ENCODE data around the gene AKAP17A. TPM values are rescaled to one million over a fixed set of nuclear protein-coding genes. Genes with fewer than 3 reads are reported as not detected.
"Not testable (repeated sequence)": the region's sequence is repeated elsewhere in the genome, so short reads cannot be mapped to it uniquely, and the experiment has no call there.

Gene AKAP17A
- total RNA-seq, 1 donor from 2014 or later = 67.4 TPM

DNA sequence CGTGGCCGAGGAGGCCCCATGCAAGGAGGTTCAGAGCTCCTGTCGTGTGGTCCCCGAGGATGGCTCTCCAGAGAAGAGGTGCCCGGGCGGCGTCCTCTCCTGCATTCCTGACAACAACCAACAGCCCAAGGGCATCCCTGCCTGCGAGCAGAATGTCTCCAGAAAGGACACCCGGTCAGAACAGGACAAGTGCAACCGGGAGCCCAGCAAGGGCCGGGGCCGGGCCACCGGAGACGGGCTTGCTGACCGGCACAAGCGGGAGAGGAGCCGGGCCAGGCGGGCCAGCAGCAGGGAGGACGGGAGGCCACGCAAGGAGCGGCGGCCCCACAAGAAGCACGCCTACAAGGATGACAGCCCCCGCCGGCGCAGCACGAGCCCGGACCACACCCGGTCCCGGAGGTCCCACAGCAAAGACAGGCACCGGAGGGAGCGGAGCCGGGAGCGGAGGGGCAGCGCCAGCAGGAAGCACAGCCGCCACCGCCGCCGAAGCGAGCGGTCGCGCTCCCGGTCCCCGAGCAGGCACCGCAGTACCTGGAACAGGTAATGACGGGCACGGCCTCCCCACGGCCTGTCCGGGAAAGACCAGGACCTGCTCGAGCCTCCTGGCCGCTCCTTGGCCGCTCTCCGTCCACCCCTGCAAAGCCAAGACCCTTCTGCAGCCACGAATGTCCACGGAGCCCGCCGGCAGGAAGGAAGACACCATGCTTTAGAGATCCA lies 9.8 kb downstream of the AKAP17A start:
- no peak for DNase-seq (ENCODE audit: low spot score)
- H3K36me3 Mint-ChIP-seq (ENCODE audit: low read depth) = peaks cover 71% of the 10 kb centered on the region
- no peaks in the 10 kb centered on the region for H3K27me3 Mint-ChIP-seq (ENCODE audit: low read depth)
- no peaks in the 10 kb centered on the region for H3K9me3 Mint-ChIP-seq
- H3K4me1 Mint-ChIP-seq (ENCODE audit: low read depth) = peaks cover 3% of the 10 kb centered on the region
- intact Hi-C loops (cut with micrococcal nuclease) = no loop called here
- H3K27ac Mint-ChIP-seq = no peak overlapping the region
- H3K4me3 Mint-ChIP-seq (ENCODE audit: low read depth) = no peak overlapping the region

DNA sequence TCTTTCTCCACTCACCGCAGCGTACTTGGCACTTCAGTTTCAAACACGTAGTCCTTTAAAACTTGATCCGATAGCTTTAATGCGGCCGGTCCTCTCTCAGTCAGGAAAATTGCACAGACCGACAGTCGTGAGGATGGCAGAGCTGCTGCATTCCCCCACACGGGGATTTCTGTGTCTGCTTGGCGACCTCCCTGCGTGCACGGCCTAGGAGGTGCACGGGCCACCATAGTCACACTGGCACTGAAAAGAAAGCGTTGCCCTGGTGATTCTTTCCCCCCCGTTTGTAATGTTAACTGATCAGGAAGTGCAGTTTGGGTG lies 10.3 kb downstream of the AKAP17A start:
- no peak overlapping the region for H3K27ac Mint-ChIP-seq
- DNase-seq (ENCODE audit: low spot score) = no peak
- H3K4me1 Mint-ChIP-seq (ENCODE audit: low read depth) = peaks cover 3% of the 10 kb centered on the region
- intact Hi-C loops (cut with micrococcal nuclease) = no loop called here
- H3K4me3 Mint-ChIP-seq (ENCODE audit: low read depth) = no peak overlapping the region
- no peaks in the 10 kb centered on the region for H3K27me3 Mint-ChIP-seq (ENCODE audit: low read depth)
- H3K9me3 Mint-ChIP-seq = no peaks in the 10 kb centered on the region
- H3K36me3 Mint-ChIP-seq (ENCODE audit: low read depth) = peaks cover 71% of the 10 kb centered on the region

GRCh38 chrX:1602299-1602698 lies 10.9 kb downstream of the AKAP17A start:
- H3K36me3 Mint-ChIP-seq (ENCODE audit: low read depth) = peaks cover 65% of the 10 kb centered on the region
- no peaks in the 10 kb centered on the region for H3K27me3 Mint-ChIP-seq (ENCODE audit: low read depth)
- H3K27ac Mint-ChIP-seq = no peak overlapping the region
- no peaks in the 10 kb centered on the region for H3K4me1 Mint-ChIP-seq (ENCODE audit: low read depth)
- DNase-seq (ENCODE audit: low spot score) = no peak
- H3K9me3 Mint-ChIP-seq = no peaks in the 10 kb centered on the region
- H3K4me3 Mint-ChIP-seq (ENCODE audit: low read depth) = no peak overlapping the region
- intact Hi-C loops (cut with micrococcal nuclease) = no loop called here

- Mint-ChIP-seq H3K4me3 (ENCODE audit: low read depth) (no peak overlapping the region), H3K9me3 (no peaks in the 10 kb centered on the region), H3K27ac (no peak overlapping the region), H3K27me3 (ENCODE audit: low read depth) (no peaks in the 10 kb centered on the region), H3K4me1 (ENCODE audit: low read depth) (no peaks in the 10 kb centered on the region), H3K36me3 (ENCODE audit: low read depth) (peaks cover 35% of the 10 kb centered on the region)
- DNase-seq (ENCODE audit: low spot score) = no peak
- intact Hi-C loops (cut with micrococcal nuclease) = no loop called here
These were observed 15.1 kb downstream of the AKAP17A start for GRCh38 chrX:1606496-1606895.

DNA sequence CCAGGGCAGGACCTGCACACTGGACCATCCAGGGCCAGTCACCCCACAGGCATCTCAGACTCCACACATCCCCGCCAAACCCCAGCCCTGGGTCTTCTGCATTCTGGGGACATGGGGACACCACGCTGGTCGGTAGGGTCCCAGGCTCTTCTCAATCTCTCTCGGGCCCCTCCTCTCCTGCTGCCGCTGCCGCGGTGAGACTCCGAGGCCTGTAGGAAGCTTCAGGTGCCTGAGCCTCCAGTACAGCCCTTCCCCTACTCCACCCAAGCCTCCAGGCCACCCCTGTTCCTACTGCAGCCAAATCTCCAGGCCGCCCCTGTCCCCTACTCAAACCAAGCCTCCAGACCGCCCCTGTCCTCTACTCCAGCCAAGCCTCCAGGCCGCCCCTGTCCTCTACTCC lies 17.9 kb downstream of the AKAP17A start:
- Mint-ChIP-seq H3K4me1 (ENCODE audit: low read depth) (no peaks in the 10 kb centered on the region), H3K27ac (no peak overlapping the region), H3K36me3 (ENCODE audit: low read depth) (peaks cover 12% of the 10 kb centered on the region), H3K27me3 (ENCODE audit: low read depth) (no peaks in the 10 kb centered on the region), H3K4me3 (ENCODE audit: low read depth) (no peak overlapping the region), H3K9me3 (no peaks in the 10 kb centered on the region)
- intact Hi-C loops (cut with micrococcal nuclease) = no loop called here
- DNase-seq (ENCODE audit: low spot score) = no peak

DNA sequence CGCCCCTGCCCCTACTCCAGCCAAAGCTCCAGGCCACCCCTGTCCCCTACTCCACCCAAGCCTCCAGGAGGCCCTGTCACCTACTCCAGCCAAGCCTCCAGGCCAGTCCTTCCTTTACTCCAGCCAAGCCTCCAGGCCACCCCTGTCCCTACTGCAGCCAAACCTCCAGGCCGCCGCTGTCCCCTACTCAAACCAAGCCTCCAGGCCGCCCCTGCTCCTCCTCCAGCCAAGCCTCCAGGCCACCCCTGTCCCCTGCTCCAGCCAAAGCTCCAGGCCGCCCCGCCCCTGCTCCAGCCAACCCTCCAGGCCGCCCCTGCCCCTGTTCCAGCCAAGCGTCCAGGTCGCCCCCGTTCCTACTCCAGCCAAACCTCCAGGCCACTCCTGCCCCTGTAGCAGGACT lies 18.4 kb downstream of the AKAP17A start:
- Mint-ChIP-seq H3K4me1 (ENCODE audit: low read depth) (no peaks in the 10 kb centered on the region), H3K36me3 (ENCODE audit: low read depth) (peaks cover 7% of the 10 kb centered on the region), H3K9me3 (no peaks in the 10 kb centered on the region), H3K27ac (no peak overlapping the region), H3K27me3 (ENCODE audit: low read depth) (no peaks in the 10 kb centered on the region), H3K4me3 (ENCODE audit: low read depth) (no peak overlapping the region)
- intact Hi-C loops (cut with micrococcal nuclease) = no loop called here
- no peak for DNase-seq (ENCODE audit: low spot score)

DNA sequence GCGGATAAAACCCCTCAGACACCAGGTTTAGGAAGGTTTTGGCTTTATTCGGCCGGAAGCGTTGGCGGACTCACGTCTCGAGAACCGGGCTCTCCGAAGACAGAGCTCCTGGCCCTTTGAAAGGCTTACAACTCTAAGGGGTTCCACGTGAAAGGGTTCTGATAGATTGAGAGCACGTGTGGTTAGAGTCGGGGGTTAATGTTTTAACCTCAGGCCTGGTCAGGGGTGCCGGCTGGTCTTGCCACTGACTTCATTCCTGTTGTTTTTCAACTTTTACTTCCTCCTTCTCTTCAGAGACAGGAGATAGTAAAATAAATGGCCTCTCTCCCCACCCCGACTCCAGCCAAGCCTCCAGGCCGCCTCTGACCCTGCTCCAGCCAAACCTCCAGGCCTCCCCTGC lies 18.8 kb downstream of the AKAP17A start:
- no peak overlapping the region for H3K27ac Mint-ChIP-seq
- intact Hi-C loops (cut with micrococcal nuclease) = no loop called here

DNA sequence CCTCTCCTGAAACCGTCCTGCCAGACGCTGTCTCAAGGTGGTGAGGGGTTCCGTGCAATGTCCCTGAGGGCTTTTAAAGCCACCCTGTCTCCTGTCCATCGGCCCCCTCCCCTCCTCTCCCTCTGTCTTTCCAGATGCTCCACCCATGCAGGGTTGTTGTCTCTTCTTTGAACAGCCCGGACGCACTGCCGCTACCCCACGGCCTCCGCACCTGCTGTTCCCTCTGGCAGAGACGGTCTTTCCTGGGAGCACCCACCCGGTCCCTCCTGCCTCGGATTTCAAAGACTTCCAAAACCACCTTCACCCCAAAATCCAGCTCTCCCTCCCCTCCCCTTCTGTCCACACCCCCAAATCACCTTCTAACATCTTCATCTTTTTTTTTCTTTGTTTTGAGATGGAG lies 19.3 kb downstream of the AKAP17A start:
- H3K27me3 Mint-ChIP-seq (ENCODE audit: low read depth) = no peaks in the 10 kb centered on the region
- intact Hi-C loops (cut with micrococcal nuclease) = no loop called here
- no peak for DNase-seq (ENCODE audit: low spot score)
- H3K36me3 Mint-ChIP-seq (ENCODE audit: low read depth) = no peaks in the 10 kb centered on the region
- H3K4me3 Mint-ChIP-seq (ENCODE audit: low read depth) = no peak overlapping the region
- H3K9me3 Mint-ChIP-seq = no peaks in the 10 kb centered on the region
- no peak overlapping the region for H3K27ac Mint-ChIP-seq
- H3K4me1 Mint-ChIP-seq (ENCODE audit: low read depth) = no peaks in the 10 kb centered on the region

More for the DNA sequence above, 18.8 kb downstream of the AKAP17A start:
- H3K4me1 Mint-ChIP-seq (ENCODE audit: low read depth) = no peaks in the 10 kb centered on the region
- peaks cover 5% of the 10 kb centered on the region for H3K36me3 Mint-ChIP-seq (ENCODE audit: low read depth)
- DNase-seq (ENCODE audit: low spot score) = no peak
- no peak overlapping the region for H3K4me3 Mint-ChIP-seq (ENCODE audit: low read depth)
- no peaks in the 10 kb centered on the region for H3K27me3 Mint-ChIP-seq (ENCODE audit: low read depth)
- H3K9me3 Mint-ChIP-seq = no peaks in the 10 kb centered on the region

GRCh38 chrX:1612641-1613286 lies 21.4 kb downstream of the AKAP17A start:
- Mint-ChIP-seq H3K9me3 (no peaks in the 10 kb centered on the region), H3K36me3 (ENCODE audit: low read depth) (no peaks in the 10 kb centered on the region), H3K4me3 (ENCODE audit: low read depth) (no peak overlapping the region), H3K27ac (no peak overlapping the region), H3K4me1 (ENCODE audit: low read depth) (no peaks in the 10 kb centered on the region), H3K27me3 (ENCODE audit: low read depth) (no peaks in the 10 kb centered on the region)
- intact Hi-C loops (cut with micrococcal nuclease) = no loop called here
- DNase-seq (ENCODE audit: low spot score) = no peak

GRCh38 chrX:1614927-1615326 lies 23.5 kb downstream of the AKAP17A start, which contains the start of gene ASMT:
TSS of gene ASMT (plus strand) at chrX:1615059. CDS start at chrX:1615200, 141 bp downstream.
- H3K9me3 Mint-ChIP-seq = no peaks in the 10 kb centered on the region
- intact Hi-C loops (cut with micrococcal nuclease) = no loop called here
- no peaks in the 10 kb centered on the region for H3K4me1 Mint-ChIP-seq (ENCODE audit: low read depth)
- no peak within 1 kb of the TSS for H3K27ac Mint-ChIP-seq
- H3K4me3 Mint-ChIP-seq (ENCODE audit: low read depth) = no peak within 1 kb of the TSS
- no peaks in the 10 kb centered on the region for H3K36me3 Mint-ChIP-seq (ENCODE audit: low read depth)
- DNase-seq (ENCODE audit: low spot score) = no peak
- H3K27me3 Mint-ChIP-seq (ENCODE audit: low read depth) = no peaks in the 10 kb centered on the region

DNA sequence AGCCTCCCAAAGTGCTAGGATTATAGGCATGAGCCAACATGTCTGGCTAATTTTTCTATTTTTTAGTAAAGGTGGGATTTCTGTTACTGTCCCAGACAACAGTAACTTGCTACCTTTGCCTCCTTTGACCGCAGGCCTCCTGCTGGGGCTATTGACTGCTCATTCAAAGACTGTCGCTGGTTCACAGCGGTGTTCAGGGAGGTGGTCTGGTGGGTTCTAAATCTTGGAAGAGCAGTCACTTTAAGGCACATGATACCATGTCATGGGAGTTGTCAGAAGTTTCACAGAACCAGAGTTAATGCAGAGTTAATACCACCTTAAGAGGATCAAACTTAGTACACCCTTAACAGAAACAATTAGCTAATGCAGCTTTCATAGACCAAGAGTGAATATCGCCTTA lies 27.3 kb downstream of the AKAP17A start:
- H3K4me3 Mint-ChIP-seq (ENCODE audit: low read depth) = no peak overlapping the region
- no peaks in the 10 kb centered on the region for H3K36me3 Mint-ChIP-seq (ENCODE audit: low read depth)
- H3K27me3 Mint-ChIP-seq (ENCODE audit: low read depth) = no peaks in the 10 kb centered on the region
- DNase-seq (ENCODE audit: low spot score) = no peak
- peaks cover 4% of the 10 kb centered on the region for H3K4me1 Mint-ChIP-seq (ENCODE audit: low read depth)
- intact Hi-C loops (cut with micrococcal nuclease) = no loop called here
- H3K9me3 Mint-ChIP-seq = no peaks in the 10 kb centered on the region
- H3K27ac Mint-ChIP-seq = no peak overlapping the region

DNA sequence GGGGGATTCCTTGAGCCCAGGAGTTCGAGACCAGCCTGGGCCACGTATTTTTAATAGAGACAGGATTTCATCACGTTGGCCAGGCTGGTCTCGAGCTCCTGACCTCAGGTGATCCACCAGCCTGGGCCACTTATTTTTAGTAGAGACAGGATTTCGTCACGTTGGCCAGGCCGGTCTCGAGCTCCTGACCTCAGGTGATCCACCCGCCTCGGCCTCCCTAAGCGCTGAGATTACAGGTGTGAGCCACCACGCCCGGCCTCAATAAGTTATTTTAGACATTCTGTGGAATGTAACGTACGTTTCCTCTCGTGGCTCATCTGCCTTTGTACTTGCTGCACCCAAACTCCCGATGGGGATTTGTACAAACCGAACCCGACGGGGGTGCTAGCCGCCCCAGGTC lies 32.3 kb downstream of the AKAP17A start:
- Mint-ChIP-seq H3K27me3 (ENCODE audit: low read depth) (no peaks in the 10 kb centered on the region), H3K4me1 (ENCODE audit: low read depth) (peaks cover 4% of the 10 kb centered on the region), H3K9me3 (no peaks in the 10 kb centered on the region), H3K4me3 (ENCODE audit: low read depth) (no peak overlapping the region), H3K36me3 (ENCODE audit: low read depth) (no peaks in the 10 kb centered on the region), H3K27ac (no peak overlapping the region)
- DNase-seq (ENCODE audit: low spot score) = no peak
- intact Hi-C loops (cut with micrococcal nuclease) = no loop called here

DNA sequence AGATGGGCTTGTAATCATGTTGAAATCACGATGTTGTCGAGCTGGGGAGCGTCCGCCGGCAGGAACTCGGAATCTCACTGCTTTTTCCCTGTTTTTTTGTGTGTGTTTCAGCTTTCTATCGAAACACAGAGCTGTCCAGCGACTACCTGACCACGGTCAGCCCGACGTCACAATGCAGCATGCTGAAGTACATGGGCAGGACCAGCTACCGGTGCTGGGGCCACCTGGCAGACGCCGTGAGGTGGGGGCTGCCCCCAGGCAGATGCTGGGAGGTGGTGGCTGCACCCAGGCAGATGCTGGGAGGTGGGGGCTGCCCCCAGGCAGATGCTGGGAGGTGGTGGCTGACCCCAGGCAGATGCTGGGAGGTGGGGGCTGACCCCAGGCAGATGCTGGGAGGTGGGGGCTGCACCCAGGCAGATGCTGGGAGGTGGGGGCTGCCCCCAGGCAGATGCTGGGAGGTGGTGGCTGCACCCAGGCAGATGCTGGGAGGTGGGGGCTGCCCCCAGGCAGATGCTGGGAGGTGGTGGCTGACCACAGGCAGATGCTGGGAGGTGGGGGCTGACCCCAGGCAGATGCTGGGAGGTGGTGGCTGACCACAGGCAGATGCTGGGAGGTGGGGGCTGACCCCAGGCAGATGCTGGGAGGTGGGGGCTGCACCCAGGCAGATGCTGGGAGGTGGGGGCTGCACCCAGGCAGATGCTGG lies 32.9 kb downstream of the AKAP17A start:
- H3K4me3 Mint-ChIP-seq (ENCODE audit: low read depth); intact Hi-C loops (cut with micrococcal nuclease); H3K27me3 Mint-ChIP-seq (ENCODE audit: low read depth); H3K4me1 Mint-ChIP-seq (ENCODE audit: low read depth); H3K9me3 Mint-ChIP-seq; DNase-seq (ENCODE audit: low spot score); H3K36me3 Mint-ChIP-seq (ENCODE audit: low read depth); H3K27ac Mint-ChIP-seq: not testable (repeated sequence)

Data from activated T-helper 2 cell treated with anti-CD3 and anti-CD28 coated beads, Interferon-gamma antibody, Interleukin-2, Interleukin-4, amounts not matched to agents 10 μg/mL and 5 μg/mL and 100 μg/mL, durations not matched to agents 14 hours and 24 hours and 36 hours (primary cell).